SK-N-SH (cell line): ENCODE measurements around the gene UCP2. TPM values are rescaled to one million over a fixed set of nuclear protein-coding genes. Genes with fewer than 3 reads are reported as not detected.

Experiments
- CTCF ChIA-PET: fragments of 300-600, 350-600 bp; formaldehyde crosslinking; extraction: SDS; loops from one replicate; lab custom pipeline; 2021; lab: Yijun Ruan, JAX
- POLR2A ChIA-PET: fragments of 350-600 bp; sonication (Branson Sonifier 250); formaldehyde crosslinking; extraction: SDS; loops from one replicate; lab custom pipeline; 2020; ENCODE audit warnings: antibody characterized with exemption, inconsistent platforms; lab: Yijun Ruan, JAX
- DNase-seq: peaks from one replicate; pipeline ENCODE4 v3.0.0; 2012
- H2AFZ ChIP-seq: fragments of 200-600 bp; sonication (generic); 2 replicates; pipeline ENCODE4 v1.8.1; 2016; ENCODE audit warnings: antibody characterized with exemption, mild to moderate bottlenecking, low read depth
- H3F3A ChIP-seq: fragments of 200-600 bp; sonication (generic); replicated peaks from 2 replicates; pipeline ENCODE3; 2016; ENCODE audit warnings: antibody characterized with exemption, mild to moderate bottlenecking; ENCODE audit not compliant: insufficient read depth
- H3K27ac ChIP-seq, 2 experiments: fragments of 200-500 bp in 1 of 2; fragments of 200-600 bp in 1 of 2; sonication (Bioruptor generic) in 1 of 2; sonication (generic), shearing (Covaris generic) in 1 of 2; 2 replicates each; pipeline versions ENCODE4 v1.5.1 to v1.6.1; 2014 to 2016; ENCODE audit warnings: low read depth in 2 of 2, inconsistent platforms in 1 of 2, low read length in 1 of 2, mild to moderate bottlenecking in 1 of 2, mixed read lengths in 1 of 2
- H3K27me3 ChIP-seq: fragments of 200-600 bp; sonication (generic), shearing (Covaris generic); 2 replicates; pipeline ENCODE4 v1.6.1; 2016; ENCODE audit warnings: mixed run types; ENCODE audit not compliant: insufficient read depth
- H3K36me3 ChIP-seq, 2 experiments: fragments of 200-500 bp in 1 of 2; fragments of 200-600 bp in 1 of 2; sonication (Bioruptor generic) in 1 of 2; sonication (generic) in 1 of 2; replicated peaks in 1 of 2; 2 replicates each; pipeline versions ENCODE3 to v1.5.1; 2014 to 2016; ENCODE audit warnings: low read length in 1 of 2, mild to moderate bottlenecking in 1 of 2; ENCODE audit not compliant: insufficient read depth in 2 of 2, control insufficient read depth in 1 of 2
- H3K4me1 ChIP-seq, 2 experiments: fragments of 200-500 bp in 1 of 2; fragments of 200-600 bp in 1 of 2; sonication (Bioruptor generic) in 1 of 2; sonication (generic), shearing (Covaris generic) in 1 of 2; 2 replicates each; pipeline versions ENCODE4 v1.5.1 to v1.6.1; 2014 to 2016; ENCODE audit warnings: low read depth in 1 of 2, low read length in 1 of 2, mixed run types in 1 of 2; ENCODE audit not compliant: insufficient read depth in 2 of 2, control insufficient read depth in 1 of 2
- H3K4me2 ChIP-seq: fragments of 200-600 bp; sonication (generic), shearing (Covaris generic); 2 replicates; pipeline ENCODE4 v1.6.1; 2017; ENCODE audit warnings: mixed run types
- H3K4me3 ChIP-seq, 2 experiments: fragments of 200-500 bp in 1 of 2; fragments of 200-600 bp in 1 of 2; sonication (Bioruptor generic) in 1 of 2; sonication (generic), shearing (Covaris generic) in 1 of 2; 2 replicates each; pipeline versions ENCODE4 v1.5.1 to v1.8.1; 2014 to 2016; ENCODE audit warnings: low read depth in 2 of 2, inconsistent platforms in 1 of 2, low read length in 1 of 2, mild to moderate bottlenecking in 1 of 2, mixed read lengths in 1 of 2, moderate library complexity in 1 of 2
- H3K79me2 ChIP-seq: fragments of 200-600 bp; sonication (generic); 2 replicates; pipeline ENCODE4 v1.8.1; 2017; ENCODE audit warnings: mild to moderate bottlenecking; ENCODE audit not compliant: insufficient read depth
- H3K9ac ChIP-seq: fragments of 200-600 bp; sonication (generic); 2 replicates; pipeline ENCODE4 v1.6.1; 2017; ENCODE audit warnings: mixed run types
- H3K9me2 ChIP-seq: fragments of 200-600 bp; sonication (generic); 2 replicates; pipeline ENCODE4 v1.6.1; 2017; ENCODE audit warnings: mixed run types
- H3K9me3 ChIP-seq: fragments of 200-600 bp; sonication (generic); 2 replicates; pipeline ENCODE4 v1.6.1; 2017; ENCODE audit warnings: mixed run types, mild to moderate bottlenecking, moderate library complexity
- H4K20me1 ChIP-seq: fragments of 200-600 bp; sonication (generic); 2 replicates; pipeline ENCODE4 v1.6.1; 2017; ENCODE audit warnings: mild to moderate bottlenecking, mixed run types; ENCODE audit not compliant: insufficient read depth
- CHD2 ChIP-seq: fragments of 150-350 bp; IDR thresholded peaks from 2 replicates; pipeline ENCODE4 v1.6.1; 2018; ENCODE audit warnings: low read length; ENCODE audit not compliant: partially characterized antibody
- ELF1 ChIP-seq: IDR thresholded peaks from 2 replicates; pipeline ENCODE4 v1.4.0; 2012
- EZH2phosphoT487 ChIP-seq: fragments of 200-600 bp; sonication (generic); IDR thresholded peaks from 2 replicates; pipeline ENCODE4 v1.6.1; 2017; ENCODE audit warnings: low read depth, mixed run types, mild to moderate bottlenecking, antibody characterized with exemption, moderate library complexity, borderline replicate concordance
- FOXM1 ChIP-seq: IDR thresholded peaks from 2 replicates; pipeline ENCODE4 v1.4.0; 2012; ENCODE audit warnings: low read depth, mild to moderate bottlenecking
- GABPA ChIP-seq: IDR thresholded peaks from 2 replicates; pipeline ENCODE4 v1.4.0; 2012; ENCODE audit warnings: low read depth, mild to moderate bottlenecking
- GATA2 ChIP-seq: sonication (generic); formaldehyde crosslinking; IDR thresholded peaks from 2 replicates; pipeline ENCODE4 v1.5.0; 2020; ENCODE audit warnings: mild to moderate bottlenecking, missing genetic modification reagents
- MEF2A ChIP-seq: IDR thresholded peaks from 2 replicates; pipeline ENCODE4 v1.4.0; 2012; ENCODE audit warnings: low read depth, borderline replicate concordance
- MXI1 ChIP-seq: IDR thresholded peaks from 2 replicates; pipeline ENCODE4 v1.6.1; 2012; ENCODE audit warnings: mild to moderate bottlenecking, low read depth, low read length, improper control_type of control experiment
- RFX5 ChIP-seq: IDR thresholded peaks from 2 replicates; pipeline ENCODE4 v1.6.1; 2012; ENCODE audit warnings: mild to moderate bottlenecking, improper control_type of control experiment, low read length
- RXRA ChIP-seq: IDR thresholded peaks from 2 replicates; pipeline ENCODE4 v1.4.0; 2012; ENCODE audit warnings: low read depth, mild to moderate bottlenecking, borderline replicate concordance
- SIN3A ChIP-seq: IDR thresholded peaks from 2 replicates; pipeline ENCODE4 v1.6.1; 2012; ENCODE audit warnings: low read depth, mild to moderate bottlenecking, low read length, moderate library complexity, borderline replicate concordance
- TAF1 ChIP-seq: IDR thresholded peaks from 2 replicates; pipeline ENCODE4 v1.6.1; 2012; ENCODE audit warnings: low read depth, mild to moderate bottlenecking, low read length, moderate library complexity, borderline replicate concordance
- TCF12 ChIP-seq: IDR thresholded peaks from 2 replicates; pipeline ENCODE4 v1.4.0; 2012
- TEAD4 ChIP-seq: IDR thresholded peaks from 2 replicates; pipeline ENCODE4 v1.4.0; 2012; ENCODE audit warnings: mild to moderate bottlenecking, borderline replicate concordance; ENCODE audit not compliant: insufficient read depth
- YY1 ChIP-seq: IDR thresholded peaks from 2 replicates; pipeline ENCODE4 v1.4.0; 2012; ENCODE audit warnings: low read depth, mild to moderate bottlenecking
- WGBS: methylation state at CpG from one replicate; pipeline ENCODE4 v1.1.6; 2017; ENCODE audit warnings: low lambda C conversion rate; 5-methylcytosine and 5-hydroxymethylcytosine counted together
- polyA plus RNA-seq, 3 experiments: library from polyadenylated mRNA; depleted of rRNA; stranded (reverse); fragments of >200 nt; gene quantifications; 2 replicates each; pipeline ENCODE4 v1.2.3, GENCODE V29; 2012
- TF ChIP-seq, protein P1 (sequence below): IDR thresholded peaks from 2 replicates; pipeline ENCODE4; 2012
- TF ChIP-seq, protein P2 (sequence below): IDR thresholded peaks from 2 replicates; pipeline ENCODE4 v1.6.1; 2012; ENCODE audit warnings: mild to moderate bottlenecking, low read depth, low read length, moderate library complexity
- TF ChIP-seq, protein P3 (sequence below): fragments of 150-350 bp; IDR thresholded peaks from 2 replicates; pipeline ENCODE4 v1.6.1; 2016; ENCODE audit warnings: mild to moderate bottlenecking, low read depth, low read length
- TF ChIP-seq, protein P4 (sequence below): IDR thresholded peaks from 2 replicates; pipeline ENCODE4 v1.4.0; 2012; ENCODE audit warnings: low read depth, borderline replicate concordance

UCP2 gene
- polyA plus RNA-seq, 1 of the 3 experiments (the other 2 are of a cell fraction), result 36.0 TPM

DNA sequence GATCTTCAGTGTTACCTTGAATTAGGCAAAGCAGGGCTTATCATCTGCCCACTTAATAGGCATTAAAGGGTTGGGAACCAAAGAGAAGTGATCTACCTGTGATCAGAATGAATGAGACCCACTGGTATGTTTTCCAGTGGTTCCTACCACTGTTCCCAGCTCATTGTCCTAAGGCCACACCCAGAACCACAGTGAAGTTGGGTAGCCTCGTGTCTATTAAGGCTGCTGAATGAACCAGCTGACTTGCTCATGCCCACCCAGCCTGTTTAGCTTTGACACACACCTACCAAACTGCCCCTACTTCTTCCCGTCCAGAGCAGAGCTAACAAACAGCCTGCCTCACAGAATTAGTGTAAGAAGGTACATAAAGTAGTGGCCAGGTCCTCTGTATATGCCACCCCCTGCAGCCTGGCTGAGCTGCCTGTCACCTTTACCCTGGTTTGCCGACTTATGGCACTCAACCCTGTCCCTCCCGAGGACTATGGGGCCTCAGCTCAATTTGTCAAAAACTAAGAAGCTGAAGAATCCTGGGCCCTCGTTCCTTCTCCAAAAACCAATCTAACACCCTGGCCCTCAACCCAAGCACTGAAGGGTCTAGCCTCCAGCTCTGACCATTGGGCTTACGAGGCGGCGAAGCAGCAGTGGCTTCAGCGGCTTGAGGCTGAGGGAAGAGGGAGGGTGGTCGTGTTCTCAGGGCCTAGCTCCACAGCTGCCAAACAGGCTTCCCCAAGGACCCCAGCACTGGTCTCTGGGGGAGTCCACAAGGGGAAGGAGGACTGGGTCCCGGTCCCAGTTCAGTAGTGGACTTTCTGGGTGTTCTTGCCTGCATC is 9.8 kb downstream of the UCP2 start:
- no peaks in the 10 kb centered on the region for H3K9me3 ChIP-seq
- 95% methylated on average over 5 of the region's 11 CpGs for WGBS
- no peak overlapping the region for H3K9ac ChIP-seq
- ChIA-PET POLR2A (interaction anchor here (3.9 kb wide), 1 partner anchor 9 kb away, joined by 15 read pairs; the partner anchor contains the start of gene UCP2), CTCF (interaction anchor here (0.8 to 1.5 kb wide), 2 partner anchors 9 to 283 kb away, joined by 3 to 8 read pairs; no protein-coding TSS in a partner anchor)
- peaks cover 0 to 4% of the 10 kb centered on the region in 2 experiments; a peak in 1 of 4 replicates for H3K4me1 ChIP-seq
- no peaks in the 10 kb centered on the region for H3K27me3 ChIP-seq
- H3K36me3 ChIP-seq, result peaks cover 4 to 23% of the 10 kb centered on the region in 2 experiments
- no peaks in the 10 kb centered on the region for H4K20me1 ChIP-seq
- H2AFZ ChIP-seq, result no peak overlapping the region
- no peaks in the 10 kb centered on the region for H3K9me2 ChIP-seq
- no peak overlapping the region for H3K4me2 ChIP-seq
- no peak for TF ChIP-seq RXRA
- TF ChIP-seq, protein P1, sequence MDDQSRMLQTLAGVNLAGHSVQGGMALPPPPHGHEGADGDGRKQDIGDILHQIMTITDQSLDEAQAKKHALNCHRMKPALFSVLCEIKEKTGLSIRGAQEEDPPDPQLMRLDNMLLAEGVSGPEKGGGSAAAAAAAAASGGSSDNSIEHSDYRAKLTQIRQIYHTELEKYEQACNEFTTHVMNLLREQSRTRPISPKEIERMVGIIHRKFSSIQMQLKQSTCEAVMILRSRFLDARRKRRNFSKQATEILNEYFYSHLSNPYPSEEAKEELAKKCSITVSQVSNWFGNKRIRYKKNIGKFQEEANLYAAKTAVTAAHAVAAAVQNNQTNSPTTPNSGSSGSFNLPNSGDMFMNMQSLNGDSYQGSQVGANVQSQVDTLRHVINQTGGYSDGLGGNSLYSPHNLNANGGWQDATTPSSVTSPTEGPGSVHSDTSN, result no peak
- TF ChIP-seq GABPA, result no peak
- TF ChIP-seq, protein P2, sequence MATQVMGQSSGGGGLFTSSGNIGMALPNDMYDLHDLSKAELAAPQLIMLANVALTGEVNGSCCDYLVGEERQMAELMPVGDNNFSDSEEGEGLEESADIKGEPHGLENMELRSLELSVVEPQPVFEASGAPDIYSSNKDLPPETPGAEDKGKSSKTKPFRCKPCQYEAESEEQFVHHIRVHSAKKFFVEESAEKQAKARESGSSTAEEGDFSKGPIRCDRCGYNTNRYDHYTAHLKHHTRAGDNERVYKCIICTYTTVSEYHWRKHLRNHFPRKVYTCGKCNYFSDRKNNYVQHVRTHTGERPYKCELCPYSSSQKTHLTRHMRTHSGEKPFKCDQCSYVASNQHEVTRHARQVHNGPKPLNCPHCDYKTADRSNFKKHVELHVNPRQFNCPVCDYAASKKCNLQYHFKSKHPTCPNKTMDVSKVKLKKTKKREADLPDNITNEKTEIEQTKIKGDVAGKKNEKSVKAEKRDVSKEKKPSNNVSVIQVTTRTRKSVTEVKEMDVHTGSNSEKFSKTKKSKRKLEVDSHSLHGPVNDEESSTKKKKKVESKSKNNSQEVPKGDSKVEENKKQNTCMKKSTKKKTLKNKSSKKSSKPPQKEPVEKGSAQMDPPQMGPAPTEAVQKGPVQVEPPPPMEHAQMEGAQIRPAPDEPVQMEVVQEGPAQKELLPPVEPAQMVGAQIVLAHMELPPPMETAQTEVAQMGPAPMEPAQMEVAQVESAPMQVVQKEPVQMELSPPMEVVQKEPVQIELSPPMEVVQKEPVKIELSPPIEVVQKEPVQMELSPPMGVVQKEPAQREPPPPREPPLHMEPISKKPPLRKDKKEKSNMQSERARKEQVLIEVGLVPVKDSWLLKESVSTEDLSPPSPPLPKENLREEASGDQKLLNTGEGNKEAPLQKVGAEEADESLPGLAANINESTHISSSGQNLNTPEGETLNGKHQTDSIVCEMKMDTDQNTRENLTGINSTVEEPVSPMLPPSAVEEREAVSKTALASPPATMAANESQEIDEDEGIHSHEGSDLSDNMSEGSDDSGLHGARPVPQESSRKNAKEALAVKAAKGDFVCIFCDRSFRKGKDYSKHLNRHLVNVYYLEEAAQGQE, result no peak
- no peak for TF ChIP-seq TCF12
- TF ChIP-seq TAF1, result no peak
- TF ChIP-seq, protein P3, sequence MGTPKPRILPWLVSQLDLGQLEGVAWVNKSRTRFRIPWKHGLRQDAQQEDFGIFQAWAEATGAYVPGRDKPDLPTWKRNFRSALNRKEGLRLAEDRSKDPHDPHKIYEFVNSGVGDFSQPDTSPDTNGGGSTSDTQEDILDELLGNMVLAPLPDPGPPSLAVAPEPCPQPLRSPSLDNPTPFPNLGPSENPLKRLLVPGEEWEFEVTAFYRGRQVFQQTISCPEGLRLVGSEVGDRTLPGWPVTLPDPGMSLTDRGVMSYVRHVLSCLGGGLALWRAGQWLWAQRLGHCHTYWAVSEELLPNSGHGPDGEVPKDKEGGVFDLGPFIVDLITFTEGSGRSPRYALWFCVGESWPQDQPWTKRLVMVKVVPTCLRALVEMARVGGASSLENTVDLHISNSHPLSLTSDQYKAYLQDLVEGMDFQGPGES, result no peak
- TF ChIP-seq FOXM1, result no peak
- no peak for TF ChIP-seq MXI1
- no peak for TF ChIP-seq CHD2
- no peak for TF ChIP-seq RFX5
- TF ChIP-seq, protein P4, sequence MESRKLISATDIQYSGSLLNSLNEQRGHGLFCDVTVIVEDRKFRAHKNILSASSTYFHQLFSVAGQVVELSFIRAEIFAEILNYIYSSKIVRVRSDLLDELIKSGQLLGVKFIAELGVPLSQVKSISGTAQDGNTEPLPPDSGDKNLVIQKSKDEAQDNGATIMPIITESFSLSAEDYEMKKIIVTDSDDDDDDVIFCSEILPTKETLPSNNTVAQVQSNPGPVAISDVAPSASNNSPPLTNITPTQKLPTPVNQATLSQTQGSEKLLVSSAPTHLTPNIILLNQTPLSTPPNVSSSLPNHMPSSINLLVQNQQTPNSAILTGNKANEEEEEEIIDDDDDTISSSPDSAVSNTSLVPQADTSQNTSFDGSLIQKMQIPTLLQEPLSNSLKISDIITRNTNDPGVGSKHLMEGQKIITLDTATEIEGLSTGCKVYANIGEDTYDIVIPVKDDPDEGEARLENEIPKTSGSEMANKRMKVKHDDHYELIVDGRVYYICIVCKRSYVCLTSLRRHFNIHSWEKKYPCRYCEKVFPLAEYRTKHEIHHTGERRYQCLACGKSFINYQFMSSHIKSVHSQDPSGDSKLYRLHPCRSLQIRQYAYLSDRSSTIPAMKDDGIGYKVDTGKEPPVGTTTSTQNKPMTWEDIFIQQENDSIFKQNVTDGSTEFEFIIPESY, result no peak
- TF ChIP-seq EZH2phosphoT487, result no peak
- no peak for TF ChIP-seq GATA2 (CRISPR knock-in tag)
- no peak for TF ChIP-seq MEF2A
- TF ChIP-seq TEAD4, result no peak
- TF ChIP-seq YY1, result no peak
- no peak for TF ChIP-seq SIN3A
- no peak for TF ChIP-seq ELF1
- no peak for DNase-seq
- no peaks in the 10 kb centered on the region for H3K79me2 ChIP-seq
- peaks cover 3% of the 10 kb centered on the region for H3F3A ChIP-seq
- no peak overlapping the region for H3K27ac ChIP-seq
- H3K4me3 ChIP-seq, result no peak overlapping the region
